Testis (tissue), 2 donors: ENCODE results near the gene AQP3.
"Not testable (repeated sequence)": the region's sequence is repeated elsewhere in the genome, so short reads cannot be mapped to it uniquely, and the experiment has no call there.

Source experiments
- POLR2A ChIP-seq: fragments of 450-650 bp; IDR thresholded peaks from one replicate; pipeline ENCODE4 v1.6.1; 2017; ENCODE audit warnings: antibody characterized with exemption, mild to moderate bottlenecking, moderate library complexity
- TF ChIP-seq, protein P1 (sequence below), 3 experiments: fragments of 450-650 bp in 2 of 3; fragments of 200-600 bp in 1 of 3; sonication (generic) in 1 of 3; IDR thresholded peaks; one replicate each; pipeline ENCODE4 v1.5.1; 2016 to 2019; ENCODE audit warnings: antibody characterized with exemption in 3 of 3, mild to moderate bottlenecking in 2 of 3, moderate library complexity in 1 of 3

GRCh38 chr9:33485312-33485711 lies 37.9 kb upstream of the AQP3 start:
- TF ChIP-seq POLR2A, result not testable (repeated sequence)
- TF ChIP-seq, protein P1, sequence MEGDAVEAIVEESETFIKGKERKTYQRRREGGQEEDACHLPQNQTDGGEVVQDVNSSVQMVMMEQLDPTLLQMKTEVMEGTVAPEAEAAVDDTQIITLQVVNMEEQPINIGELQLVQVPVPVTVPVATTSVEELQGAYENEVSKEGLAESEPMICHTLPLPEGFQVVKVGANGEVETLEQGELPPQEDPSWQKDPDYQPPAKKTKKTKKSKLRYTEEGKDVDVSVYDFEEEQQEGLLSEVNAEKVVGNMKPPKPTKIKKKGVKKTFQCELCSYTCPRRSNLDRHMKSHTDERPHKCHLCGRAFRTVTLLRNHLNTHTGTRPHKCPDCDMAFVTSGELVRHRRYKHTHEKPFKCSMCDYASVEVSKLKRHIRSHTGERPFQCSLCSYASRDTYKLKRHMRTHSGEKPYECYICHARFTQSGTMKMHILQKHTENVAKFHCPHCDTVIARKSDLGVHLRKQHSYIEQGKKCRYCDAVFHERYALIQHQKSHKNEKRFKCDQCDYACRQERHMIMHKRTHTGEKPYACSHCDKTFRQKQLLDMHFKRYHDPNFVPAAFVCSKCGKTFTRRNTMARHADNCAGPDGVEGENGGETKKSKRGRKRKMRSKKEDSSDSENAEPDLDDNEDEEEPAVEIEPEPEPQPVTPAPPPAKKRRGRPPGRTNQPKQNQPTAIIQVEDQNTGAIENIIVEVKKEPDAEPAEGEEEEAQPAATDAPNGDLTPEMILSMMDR (IDR thresholded peaks at IDR 0.05), result not testable (repeated sequence)
